22Rv1 (cell line): ENCODE measurements around the gene REG3G.

Experiments used
- CTCF ChIP-seq: fragments of 450-650 bp; IDR thresholded peaks from 2 replicates; pipeline ENCODE4 v1.5.1; 2017; ENCODE audit warnings: mild to moderate bottlenecking
- ZFX ChIP-seq: fragments of 450-650 bp; IDR thresholded peaks from 2 replicates; pipeline ENCODE4 v1.6.1; 2017; ENCODE audit warnings: antibody characterized with exemption, borderline replicate concordance

GRCh38 chr2:79071078-79071477 lies 45.6 kb downstream of the REG3G start:
- no peak for TF ChIP-seq CTCF
- no peak for TF ChIP-seq ZFX
